Stimulated activated memory B cell treated with anti-CD40 and anti-IgM and Interleukin-4, amounts not matched to agents 10 μg/mL and 1 μg/mL and 100 μg/mL, for 72 hours (primary cell): ENCODE data around the gene PDGFB.
A peak's percentile ranks its signal among the peaks of the same experiment; 100 is the strongest.

Experiments
- ATAC-seq: fragments of 150-1000 bp; cut with Tn5 transposase; 2 replicates; pipeline ENCODE4 v1.10.0; 2021
- H3K27ac Mint-ChIP-seq: one replicate; pipeline ENCODE4 v1.8.0; 2022; ENCODE audit warnings: mild to moderate bottlenecking, mixed read lengths
- H3K27me3 Mint-ChIP-seq: one replicate; pipeline ENCODE4 v1.8.0; 2022; ENCODE audit warnings: mixed read lengths
- H3K36me3 Mint-ChIP-seq: one replicate; pipeline ENCODE4 v1.8.0; 2022; ENCODE audit warnings: mixed read lengths
- H3K4me1 Mint-ChIP-seq: one replicate; pipeline ENCODE4 v1.8.0; 2022; ENCODE audit warnings: mixed read lengths
- H3K4me3 Mint-ChIP-seq: one replicate; pipeline ENCODE4 v1.8.0; 2022; ENCODE audit warnings: mild to moderate bottlenecking, moderate library complexity, mixed read lengths
- H3K9me3 Mint-ChIP-seq: one replicate; pipeline ENCODE4 v1.8.0; 2022; ENCODE audit warnings: mixed read lengths

Gene PDGFB

DNA sequence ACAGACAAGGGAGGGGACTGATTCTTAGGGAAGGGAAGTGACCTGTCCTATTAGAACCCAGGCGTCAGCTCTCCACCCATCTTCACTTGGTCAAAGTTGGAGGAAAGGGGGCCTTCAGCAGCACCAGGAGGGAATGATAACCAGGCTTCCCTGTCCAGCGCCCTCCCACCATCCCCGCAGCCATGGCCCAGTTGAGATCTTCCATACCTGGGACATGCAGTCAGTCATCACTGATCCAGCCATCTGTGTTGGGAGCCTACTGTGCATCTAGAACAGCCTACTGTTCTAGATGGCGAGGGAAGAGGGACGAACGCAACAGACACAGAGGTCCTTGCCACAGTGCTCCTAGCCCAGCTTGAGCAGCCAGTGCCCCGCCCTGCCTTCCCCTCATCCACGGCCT lies 40.6 kb downstream of the PDGFB start:
- ATAC-seq: no peak
- H3K9me3 Mint-ChIP-seq: no peaks in the 10 kb centered on the region
- no peaks in the 10 kb centered on the region for H3K36me3 Mint-ChIP-seq
- H3K4me3 Mint-ChIP-seq: no peak overlapping the region
- H3K4me1 Mint-ChIP-seq: peaks cover 34% of the 10 kb centered on the region
- H3K27ac Mint-ChIP-seq: no peak overlapping the region
- peaks cover 53% of the 10 kb centered on the region for H3K27me3 Mint-ChIP-seq

DNA sequence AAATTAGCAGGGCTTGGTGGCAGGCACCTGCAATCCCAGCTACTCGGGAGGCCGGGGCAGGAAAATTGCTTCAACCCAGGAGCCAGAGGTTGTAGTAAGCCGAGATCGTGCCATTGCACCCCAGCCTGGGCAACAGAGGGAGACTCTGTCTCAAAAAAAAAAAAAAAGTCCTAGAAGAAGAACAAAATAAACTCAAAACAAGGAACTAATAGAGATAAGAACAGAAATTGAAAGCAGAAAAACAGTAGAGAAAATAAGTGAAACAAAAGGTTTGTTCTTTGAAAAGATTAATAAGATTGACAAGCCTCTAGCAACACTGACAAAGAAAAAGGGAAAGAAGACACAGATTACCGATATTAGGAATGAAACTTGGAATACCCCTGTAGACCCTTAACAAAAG lies 47.2 kb downstream of the PDGFB start:
- Mint-ChIP-seq H3K27ac (no peak overlapping the region), H3K4me1 (peaks cover 12% of the 10 kb centered on the region), H3K4me3 (peak overlapping the region; percentile 10), H3K9me3 (no peaks in the 10 kb centered on the region), H3K36me3 (no peaks in the 10 kb centered on the region), H3K27me3 (peaks cover under 1% of the 10 kb centered on the region)
- ATAC-seq: no peak

DNA sequence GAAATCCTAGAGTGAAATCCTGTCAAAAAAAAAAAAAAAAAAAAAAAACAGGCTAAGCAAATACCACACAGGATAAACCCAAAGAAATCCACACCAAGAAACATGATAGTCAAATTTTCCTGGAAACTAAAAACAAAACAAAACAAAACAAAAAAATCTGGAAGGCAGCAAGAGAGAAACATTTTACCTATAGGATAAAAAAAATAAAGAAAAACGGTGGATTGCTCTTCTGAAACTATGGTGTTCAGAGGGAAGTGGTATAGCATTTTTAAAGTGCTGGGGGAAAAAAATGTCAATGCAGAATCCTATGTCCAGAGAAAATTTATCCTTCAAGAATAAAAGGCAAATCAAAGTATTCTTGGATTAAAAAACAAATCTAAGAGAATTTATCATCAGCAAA lies 50.7 kb downstream of the PDGFB start:
- H3K36me3 Mint-ChIP-seq: no peaks in the 10 kb centered on the region

DNA sequence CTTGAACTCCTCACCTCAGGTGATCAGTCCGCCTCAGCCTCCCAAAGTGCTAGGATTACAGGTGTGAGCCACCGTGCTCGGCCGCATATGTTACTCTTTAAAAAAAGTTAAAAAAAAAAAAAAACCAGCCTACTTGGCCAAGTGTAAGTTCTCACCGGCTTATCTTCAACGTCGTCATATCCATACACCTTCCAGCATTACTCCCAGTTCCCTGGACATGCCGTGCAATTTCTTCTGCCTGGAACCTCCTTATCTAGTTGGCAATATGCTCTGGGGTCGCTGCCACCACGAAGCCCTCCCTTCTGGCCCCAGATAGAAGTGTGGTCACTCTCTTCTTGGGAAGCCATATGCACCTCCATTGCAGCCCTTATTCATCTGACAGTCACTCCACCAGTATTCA lies 56.0 kb downstream of the PDGFB start:
- no peaks in the 10 kb centered on the region for H3K36me3 Mint-ChIP-seq
- H3K9me3 Mint-ChIP-seq: no peaks in the 10 kb centered on the region
- H3K4me1 Mint-ChIP-seq: no peaks in the 10 kb centered on the region
- no peak for ATAC-seq
- H3K27ac Mint-ChIP-seq: no peak overlapping the region
- no peak overlapping the region for H3K4me3 Mint-ChIP-seq
- peaks cover 18% of the 10 kb centered on the region for H3K27me3 Mint-ChIP-seq

More for the DNA sequence above, 50.7 kb downstream of the PDGFB start:
- no peak overlapping the region for H3K27ac Mint-ChIP-seq
- H3K4me1 Mint-ChIP-seq: peaks cover 12% of the 10 kb centered on the region
- no peak for ATAC-seq
- no peaks in the 10 kb centered on the region for H3K9me3 Mint-ChIP-seq
- H3K27me3 Mint-ChIP-seq: no peaks in the 10 kb centered on the region
- no peak overlapping the region for H3K4me3 Mint-ChIP-seq

DNA sequence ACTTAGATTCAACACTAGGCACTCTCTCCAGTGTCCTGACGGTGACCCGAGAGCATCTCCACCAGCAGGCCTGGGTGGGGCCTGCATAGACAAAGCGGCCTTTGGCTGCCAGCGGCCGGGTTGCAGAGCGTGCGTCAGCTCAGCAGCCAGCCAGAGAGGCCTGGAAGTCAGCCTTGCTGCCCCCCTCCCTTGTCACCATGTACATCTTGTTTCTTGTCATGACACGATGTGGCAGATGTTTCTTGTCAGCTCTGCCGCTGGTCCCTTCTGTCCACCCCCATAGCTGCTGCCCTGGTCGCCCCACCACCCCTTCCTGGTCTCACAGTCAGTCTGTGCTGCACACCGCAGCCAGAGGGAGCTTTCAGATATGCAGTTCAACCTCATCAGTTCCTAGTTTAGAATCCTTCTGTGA lies 59.2 kb downstream of the PDGFB start:
- ATAC-seq: no peak
- no peaks in the 10 kb centered on the region for H3K4me1 Mint-ChIP-seq
- H3K4me3 Mint-ChIP-seq: no peak overlapping the region
- peaks cover 32% of the 10 kb centered on the region for H3K27me3 Mint-ChIP-seq
- peaks cover 5% of the 10 kb centered on the region for H3K9me3 Mint-ChIP-seq
- H3K27ac Mint-ChIP-seq: no peak overlapping the region
- H3K36me3 Mint-ChIP-seq: no peaks in the 10 kb centered on the region

DNA sequence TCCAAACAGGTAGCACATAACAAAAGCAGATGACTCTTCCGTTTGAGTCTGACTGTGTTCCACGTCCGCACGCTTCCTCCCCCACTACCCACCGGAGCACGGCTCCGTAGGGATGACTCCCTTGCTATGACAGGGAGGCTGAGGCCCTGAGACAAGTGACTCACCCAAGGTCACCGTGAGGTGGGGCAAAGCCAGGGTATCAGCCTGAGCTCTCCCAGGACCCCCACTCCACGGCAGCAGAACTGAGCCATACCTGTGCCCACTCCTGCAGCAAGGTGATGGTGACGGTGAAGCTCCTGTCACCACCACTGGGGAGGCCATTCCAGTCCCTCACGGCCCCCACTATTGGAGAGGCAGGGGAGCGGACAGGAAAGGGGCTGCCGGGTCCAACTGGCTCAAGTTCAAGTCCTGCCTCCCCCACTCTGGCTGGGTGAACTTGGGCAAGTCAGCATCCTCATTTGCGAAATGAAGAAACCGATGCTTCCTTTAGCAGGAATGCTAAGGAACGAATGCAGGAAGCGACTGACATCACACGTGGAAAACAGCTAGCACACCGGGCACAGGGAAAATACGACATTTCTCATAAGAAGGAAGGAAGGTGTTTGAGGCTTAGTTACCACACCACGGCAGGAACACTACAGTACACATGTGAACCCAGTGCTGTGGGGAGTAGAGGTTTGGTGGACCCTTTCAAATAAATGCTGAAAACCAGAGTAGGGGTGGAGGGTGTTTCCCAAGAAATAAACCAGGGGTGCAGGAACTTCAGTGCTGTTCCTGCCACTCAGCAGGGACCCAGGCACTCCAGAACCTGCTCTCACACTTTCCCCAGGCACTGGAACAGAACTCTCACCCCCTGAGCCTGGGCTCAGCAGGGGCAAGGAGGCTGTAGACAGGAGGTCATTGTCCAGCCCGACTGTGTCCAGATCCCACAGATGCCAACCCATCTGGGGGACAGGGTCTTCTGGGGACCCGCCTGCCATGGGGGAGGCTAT lies 59.9 kb downstream of the PDGFB start:
- Mint-ChIP-seq H3K4me1 (no peaks in the 10 kb centered on the region), H3K27me3 (peaks cover 32% of the 10 kb centered on the region), H3K36me3 (no peaks in the 10 kb centered on the region), H3K9me3 (peaks cover 5% of the 10 kb centered on the region), H3K27ac (no peak overlapping the region), H3K4me3 (no peak overlapping the region)
- ATAC-seq: peak; percentile 27

DNA sequence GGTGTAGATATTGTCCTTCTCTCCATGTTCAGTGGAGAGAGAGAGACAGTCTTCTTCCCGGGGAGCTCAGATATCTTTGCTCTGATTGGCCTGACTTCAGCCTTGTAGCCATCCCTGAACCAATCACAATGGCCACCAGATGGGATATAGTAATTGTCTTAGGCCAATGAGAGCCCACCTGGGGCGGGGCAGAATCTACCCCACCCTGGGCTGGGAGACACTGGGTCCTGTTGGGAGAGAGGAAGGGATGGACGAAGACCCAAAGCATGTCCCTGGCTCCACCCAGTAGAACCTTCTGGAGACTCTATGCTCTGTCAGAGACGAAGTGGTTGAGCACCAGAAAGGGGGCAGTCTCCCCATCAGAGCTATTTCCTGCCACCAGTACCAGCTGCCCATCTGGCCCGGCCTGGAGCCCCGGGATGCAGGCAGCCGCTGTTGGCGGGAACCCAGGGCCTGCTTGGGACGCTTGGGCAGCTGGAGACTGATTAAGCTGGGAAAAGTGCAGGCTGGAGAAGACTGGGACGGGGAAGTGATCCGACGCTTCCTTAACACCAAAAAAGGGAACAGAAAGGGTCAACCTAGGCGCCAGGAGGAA lies 60.7 kb downstream of the PDGFB start:
- ATAC-seq: no peak
- Mint-ChIP-seq H3K4me3 (no peak overlapping the region), H3K27ac (no peak overlapping the region), H3K27me3 (peaks cover 32% of the 10 kb centered on the region), H3K36me3 (no peaks in the 10 kb centered on the region), H3K4me1 (no peaks in the 10 kb centered on the region), H3K9me3 (peaks cover 5% of the 10 kb centered on the region)

DNA sequence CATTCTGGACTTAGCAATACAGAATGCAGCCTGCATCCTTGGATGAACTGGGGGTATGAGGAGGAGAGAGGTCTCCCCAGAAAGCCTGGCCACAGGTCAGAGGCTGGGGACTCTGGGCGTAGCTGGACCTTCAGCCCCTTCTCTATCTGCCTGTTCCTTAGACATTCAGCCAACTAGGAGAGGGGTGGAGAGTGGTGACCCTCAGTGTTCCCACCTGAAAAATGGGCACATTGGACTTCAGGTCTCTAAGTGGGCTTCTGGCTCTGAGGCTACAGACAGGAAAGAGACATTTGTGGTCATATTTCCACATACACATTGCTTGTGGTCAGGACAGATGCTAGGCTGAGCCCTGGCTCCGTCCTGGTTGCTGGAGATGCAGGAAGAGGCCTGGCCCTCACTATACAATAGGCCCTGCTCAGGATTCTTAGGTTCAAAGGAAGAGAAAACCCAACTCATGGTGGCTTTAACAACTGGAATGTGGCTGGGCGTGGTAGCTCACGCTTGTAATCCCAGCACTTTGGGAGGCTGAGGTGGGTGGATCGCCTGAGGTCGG lies 62.2 kb downstream of the PDGFB start:
- Mint-ChIP-seq H3K27me3 (peaks cover 24% of the 10 kb centered on the region), H3K4me1 (no peaks in the 10 kb centered on the region), H3K9me3 (peaks cover 5% of the 10 kb centered on the region), H3K36me3 (no peaks in the 10 kb centered on the region), H3K27ac (no peak overlapping the region), H3K4me3 (no peak overlapping the region)
- ATAC-seq: no peak

DNA sequence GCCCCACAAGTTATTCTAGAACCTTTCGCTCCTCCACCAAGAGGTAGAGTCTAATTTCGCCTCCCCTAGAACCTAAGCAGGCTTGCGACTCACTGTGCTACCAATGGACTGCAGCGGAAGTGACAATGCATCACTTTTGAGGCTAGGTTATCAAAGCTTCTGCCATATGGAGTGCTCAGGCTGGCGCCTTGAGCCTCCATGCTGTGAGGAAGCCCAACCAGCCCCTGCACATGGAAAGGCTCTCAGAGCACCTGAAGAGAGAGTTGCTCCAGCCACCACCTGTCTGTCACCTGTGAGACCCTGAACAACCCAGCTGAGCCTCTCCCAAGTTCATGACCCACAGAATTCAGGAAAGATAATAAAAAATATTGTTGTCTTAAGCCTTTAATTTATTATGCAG lies 63.0 kb downstream of the PDGFB start:
- H3K4me1 Mint-ChIP-seq: no peaks in the 10 kb centered on the region
- no peak overlapping the region for H3K27ac Mint-ChIP-seq
- no peak for ATAC-seq
- no peak overlapping the region for H3K4me3 Mint-ChIP-seq
- peaks cover 5% of the 10 kb centered on the region for H3K9me3 Mint-ChIP-seq
- peaks cover 16% of the 10 kb centered on the region for H3K27me3 Mint-ChIP-seq
- H3K36me3 Mint-ChIP-seq: no peaks in the 10 kb centered on the region

DNA sequence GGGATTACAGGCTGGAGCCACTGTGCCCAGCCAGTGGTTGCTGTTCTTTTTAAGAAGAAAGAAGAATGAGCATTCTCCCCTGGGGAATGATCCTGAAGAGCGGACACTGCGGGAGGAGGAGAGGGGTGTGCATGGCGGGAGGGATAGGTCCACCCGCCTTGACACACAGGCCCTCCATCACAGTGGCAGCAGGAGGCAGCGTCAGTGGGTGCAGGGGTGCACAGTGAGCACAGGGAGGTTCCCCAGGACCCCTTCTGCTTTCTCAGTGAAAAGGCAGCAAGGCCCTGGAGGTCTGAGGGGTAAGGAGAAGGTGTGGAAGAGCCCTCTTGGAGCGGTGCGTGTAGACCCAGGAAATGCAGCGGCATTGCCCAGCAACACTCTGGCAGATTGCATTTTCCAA lies 63.4 kb downstream of the PDGFB start:
- Mint-ChIP-seq H3K4me3 (no peak overlapping the region), H3K27me3 (peaks cover 14% of the 10 kb centered on the region), H3K4me1 (no peaks in the 10 kb centered on the region), H3K36me3 (no peaks in the 10 kb centered on the region), H3K9me3 (peaks cover 5% of the 10 kb centered on the region), H3K27ac (no peak overlapping the region)
- no peak for ATAC-seq

DNA sequence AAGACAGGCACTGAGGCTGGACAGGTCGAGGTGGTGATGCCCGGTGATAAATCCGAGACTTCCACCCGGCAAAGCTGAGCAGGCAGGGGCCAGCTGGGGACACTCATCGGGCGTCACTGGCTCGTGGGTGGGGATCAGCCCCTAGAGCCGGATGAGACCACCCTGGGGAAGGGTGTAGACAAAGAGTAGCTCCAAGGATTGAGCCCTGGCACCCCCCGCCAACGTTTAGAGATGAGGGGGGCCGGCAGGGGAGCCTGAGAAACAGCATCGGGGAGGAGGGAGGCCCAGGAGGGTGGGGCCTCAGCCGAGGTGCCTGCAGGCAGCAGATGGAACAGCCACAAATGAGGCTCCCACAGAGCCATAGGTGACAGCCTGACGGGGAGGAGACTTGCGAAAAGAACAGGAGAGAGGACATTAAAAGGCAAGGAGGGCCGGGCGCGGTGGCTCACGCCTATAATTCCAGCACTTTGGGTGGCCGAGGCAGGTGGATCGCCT lies 64.9 kb downstream of the PDGFB start:
- Mint-ChIP-seq H3K4me3 (no peak overlapping the region), H3K4me1 (peaks cover 7% of the 10 kb centered on the region), H3K9me3 (peaks cover 5% of the 10 kb centered on the region), H3K27ac (no peak overlapping the region), H3K27me3 (peaks cover 14% of the 10 kb centered on the region), H3K36me3 (no peaks in the 10 kb centered on the region)
- ATAC-seq: no peak

DNA sequence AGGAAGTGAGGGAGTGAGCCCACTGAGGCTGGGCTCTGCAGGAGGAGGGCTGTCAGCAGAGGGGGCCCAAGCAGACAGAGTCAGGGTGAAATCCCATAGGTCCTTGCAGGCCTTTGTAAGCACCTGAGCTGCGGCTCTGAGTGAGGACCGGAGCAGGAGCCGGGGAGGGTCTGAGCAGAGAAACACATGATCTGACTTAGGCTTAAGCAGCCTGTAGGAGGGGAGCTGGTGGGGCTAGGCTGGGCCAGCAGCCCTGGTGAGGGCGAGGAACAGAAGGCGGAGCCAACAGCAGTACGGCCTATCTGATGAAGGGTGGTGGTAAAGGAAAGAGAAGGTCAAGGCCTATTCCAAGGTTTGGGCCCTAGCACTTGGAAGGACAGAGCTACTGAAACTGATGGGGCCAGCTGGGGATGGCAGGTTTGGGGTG lies 65.4 kb downstream of the PDGFB start:
- no peak overlapping the region for H3K27ac Mint-ChIP-seq
- no peaks in the 10 kb centered on the region for H3K36me3 Mint-ChIP-seq
- peaks cover 5% of the 10 kb centered on the region for H3K9me3 Mint-ChIP-seq
- ATAC-seq: no peak
- peaks cover 14% of the 10 kb centered on the region for H3K27me3 Mint-ChIP-seq
- peaks cover 12% of the 10 kb centered on the region for H3K4me1 Mint-ChIP-seq
- H3K4me3 Mint-ChIP-seq: no peak overlapping the region

DNA sequence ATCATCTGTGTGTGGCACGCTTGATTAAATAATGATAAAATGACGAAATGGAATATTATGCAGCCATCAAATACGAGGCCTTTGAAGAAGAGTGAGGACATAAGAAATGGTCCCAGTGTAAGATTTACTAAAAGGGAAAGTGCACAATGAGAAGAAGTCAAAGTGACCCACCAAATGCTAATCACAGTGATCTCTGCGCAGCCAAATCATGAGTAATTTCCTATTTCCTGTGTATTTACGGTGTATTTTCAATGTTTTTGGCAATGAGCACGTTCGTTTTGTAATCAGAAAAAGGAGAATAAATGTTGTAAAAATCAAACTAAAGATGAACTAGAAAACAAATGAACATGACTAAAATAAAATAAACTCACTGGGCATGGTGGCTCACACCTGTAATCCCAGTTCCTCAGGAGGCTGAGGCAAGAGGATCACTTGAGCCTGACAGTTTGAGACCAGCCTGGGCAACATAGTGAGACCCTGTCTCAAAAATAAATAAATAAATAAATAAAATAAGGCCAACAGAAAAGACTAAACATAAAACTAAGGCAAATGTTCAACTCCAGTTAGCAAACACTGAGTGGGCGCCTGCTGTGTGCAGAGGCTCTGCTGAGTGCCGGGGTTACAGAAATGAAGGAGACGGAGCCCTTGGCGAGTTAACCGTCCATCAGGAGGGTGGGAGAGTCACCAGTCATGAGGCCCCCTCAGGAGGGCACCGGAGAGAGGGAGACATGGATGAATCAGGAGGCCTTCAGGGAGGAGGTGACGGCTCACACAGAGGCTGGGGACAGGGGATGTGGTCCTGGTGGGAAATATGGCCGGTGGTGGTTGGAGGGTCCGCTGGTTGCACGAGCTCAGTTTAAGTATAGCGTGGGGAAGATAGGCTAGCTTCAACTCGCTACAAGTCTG lies 66.3 kb downstream of the PDGFB start:
- Mint-ChIP-seq H3K27me3 (peaks cover 14% of the 10 kb centered on the region), H3K27ac (no peak overlapping the region), H3K4me1 (peaks cover 22% of the 10 kb centered on the region), H3K4me3 (no peak overlapping the region), H3K36me3 (no peaks in the 10 kb centered on the region), H3K9me3 (peaks cover 5% of the 10 kb centered on the region)
- ATAC-seq: no peak

DNA sequence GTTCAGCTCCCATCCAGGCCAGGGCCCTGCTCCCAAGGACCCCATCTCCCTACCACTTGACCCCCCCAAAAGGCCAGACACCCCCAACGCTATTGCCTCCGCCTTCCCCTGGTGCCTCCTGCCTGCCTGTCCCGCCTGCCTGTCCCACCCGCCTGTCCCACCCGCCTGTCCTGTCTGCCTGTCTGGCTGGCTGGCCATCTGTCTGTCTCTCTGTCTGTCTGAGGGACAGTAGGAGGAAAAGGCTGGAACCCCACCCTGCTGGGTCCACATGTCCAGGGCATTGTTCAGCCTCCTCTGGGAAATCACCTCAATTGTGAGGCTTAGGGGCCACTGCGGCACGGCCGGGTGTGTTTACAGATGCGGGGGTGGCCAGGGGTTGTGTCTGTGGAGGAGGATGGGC lies 67.0 kb downstream of the PDGFB start:
- Mint-ChIP-seq H3K4me3 (no peak overlapping the region), H3K4me1 (peaks cover 28% of the 10 kb centered on the region), H3K27me3 (peaks cover 11% of the 10 kb centered on the region), H3K36me3 (no peaks in the 10 kb centered on the region), H3K27ac (no peak overlapping the region), H3K9me3 (peaks cover 5% of the 10 kb centered on the region)
- ATAC-seq: peak; percentile 3

DNA sequence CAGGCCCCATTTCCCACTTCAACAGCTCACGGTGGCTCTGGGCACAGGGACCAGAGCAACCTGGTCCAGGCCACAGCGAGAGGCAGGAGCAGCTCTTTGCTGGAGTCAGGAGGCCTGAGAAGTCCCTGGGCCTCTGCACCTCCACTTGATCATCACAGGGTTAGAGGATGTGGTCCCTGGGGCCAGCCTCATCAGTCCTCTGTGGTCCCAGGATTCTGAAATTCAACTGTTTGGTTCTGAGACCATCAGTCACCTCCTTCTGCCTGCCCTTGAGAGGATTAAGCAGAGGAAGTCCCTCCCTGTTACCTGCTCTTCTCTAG lies 67.4 kb downstream of the PDGFB start:
- Mint-ChIP-seq H3K4me1 (peaks cover 29% of the 10 kb centered on the region), H3K27me3 (peaks cover 8% of the 10 kb centered on the region), H3K9me3 (peaks cover 5% of the 10 kb centered on the region), H3K36me3 (no peaks in the 10 kb centered on the region), H3K27ac (no peak overlapping the region), H3K4me3 (no peak overlapping the region)
- ATAC-seq: no peak
